ENCODE results near the gene SLC10A6.

Gene SLC10A6, protein sequence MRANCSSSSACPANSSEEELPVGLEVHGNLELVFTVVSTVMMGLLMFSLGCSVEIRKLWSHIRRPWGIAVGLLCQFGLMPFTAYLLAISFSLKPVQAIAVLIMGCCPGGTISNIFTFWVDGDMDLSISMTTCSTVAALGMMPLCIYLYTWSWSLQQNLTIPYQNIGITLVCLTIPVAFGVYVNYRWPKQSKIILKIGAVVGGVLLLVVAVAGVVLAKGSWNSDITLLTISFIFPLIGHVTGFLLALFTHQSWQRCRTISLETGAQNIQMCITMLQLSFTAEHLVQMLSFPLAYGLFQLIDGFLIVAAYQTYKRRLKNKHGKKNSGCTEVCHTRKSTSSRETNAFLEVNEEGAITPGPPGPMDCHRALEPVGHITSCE

DNA sequence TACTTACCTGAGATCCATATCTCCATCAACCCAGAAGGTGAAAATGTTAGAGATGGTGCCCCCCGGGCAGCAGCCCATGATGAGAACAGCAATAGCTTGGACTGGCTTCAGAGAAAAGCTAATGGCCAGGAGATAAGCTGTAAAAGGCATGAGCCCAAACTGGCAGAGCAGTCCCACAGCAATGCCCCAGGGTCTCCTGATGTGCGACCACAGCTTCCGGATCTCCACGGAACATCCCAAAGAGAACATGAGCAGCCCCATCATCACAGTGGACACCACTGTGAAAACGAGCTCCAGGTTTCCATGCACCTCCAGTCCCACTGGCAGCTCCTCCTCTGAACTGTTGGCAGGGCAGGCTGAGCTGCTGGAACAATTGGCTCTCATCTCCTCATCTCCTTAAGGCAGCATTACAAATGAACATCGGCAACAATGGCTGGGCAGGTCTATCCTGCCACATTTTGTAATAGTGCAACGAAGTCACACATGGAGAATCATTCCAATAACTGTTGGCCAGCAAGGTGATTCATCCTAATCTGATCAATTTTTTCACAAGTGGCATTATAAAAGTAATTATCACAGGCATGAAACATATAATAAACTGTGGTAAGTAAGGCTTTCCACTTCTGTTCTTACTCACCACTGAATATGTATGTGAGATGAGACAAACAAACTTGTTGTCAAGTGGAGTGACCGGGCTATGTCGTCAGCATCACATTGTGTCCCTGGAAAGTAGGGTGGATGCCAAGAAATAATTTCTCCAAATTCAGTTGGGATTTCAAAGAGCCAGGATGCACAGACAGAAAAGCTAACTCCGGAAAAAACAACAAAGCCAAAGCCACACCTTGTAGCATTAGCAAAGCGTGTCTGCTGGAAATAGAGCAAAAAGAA is at the start of gene SLC10A6:
SLC10A6 (minus strand) TSS at position 653 of the 888 bp plus-strand sequence; CDS start at position 384, 269 bp downstream.
- DNase-seq: no peak
- Histone ChIP-seq H3K27me3 (ENCODE audit: insufficient read depth, low read depth, severe bottlenecking) (no peaks in the 10 kb centered on the region), H3K4me3 (ENCODE audit: low read depth, low read length) (no peak within 1 kb of the TSS), H3K9me3 (ENCODE audit: severe bottlenecking) (no peaks in the 10 kb centered on the region), H3K36me3 (no peaks in the 10 kb centered on the region), H3K27ac (no peak within 1 kb of the TSS)
- TF ChIP-seq, protein P1, sequence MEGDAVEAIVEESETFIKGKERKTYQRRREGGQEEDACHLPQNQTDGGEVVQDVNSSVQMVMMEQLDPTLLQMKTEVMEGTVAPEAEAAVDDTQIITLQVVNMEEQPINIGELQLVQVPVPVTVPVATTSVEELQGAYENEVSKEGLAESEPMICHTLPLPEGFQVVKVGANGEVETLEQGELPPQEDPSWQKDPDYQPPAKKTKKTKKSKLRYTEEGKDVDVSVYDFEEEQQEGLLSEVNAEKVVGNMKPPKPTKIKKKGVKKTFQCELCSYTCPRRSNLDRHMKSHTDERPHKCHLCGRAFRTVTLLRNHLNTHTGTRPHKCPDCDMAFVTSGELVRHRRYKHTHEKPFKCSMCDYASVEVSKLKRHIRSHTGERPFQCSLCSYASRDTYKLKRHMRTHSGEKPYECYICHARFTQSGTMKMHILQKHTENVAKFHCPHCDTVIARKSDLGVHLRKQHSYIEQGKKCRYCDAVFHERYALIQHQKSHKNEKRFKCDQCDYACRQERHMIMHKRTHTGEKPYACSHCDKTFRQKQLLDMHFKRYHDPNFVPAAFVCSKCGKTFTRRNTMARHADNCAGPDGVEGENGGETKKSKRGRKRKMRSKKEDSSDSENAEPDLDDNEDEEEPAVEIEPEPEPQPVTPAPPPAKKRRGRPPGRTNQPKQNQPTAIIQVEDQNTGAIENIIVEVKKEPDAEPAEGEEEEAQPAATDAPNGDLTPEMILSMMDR (IDR thresholded peaks at IDR 0.05; ENCODE audit: low read depth, low read length): no peak

DNA sequence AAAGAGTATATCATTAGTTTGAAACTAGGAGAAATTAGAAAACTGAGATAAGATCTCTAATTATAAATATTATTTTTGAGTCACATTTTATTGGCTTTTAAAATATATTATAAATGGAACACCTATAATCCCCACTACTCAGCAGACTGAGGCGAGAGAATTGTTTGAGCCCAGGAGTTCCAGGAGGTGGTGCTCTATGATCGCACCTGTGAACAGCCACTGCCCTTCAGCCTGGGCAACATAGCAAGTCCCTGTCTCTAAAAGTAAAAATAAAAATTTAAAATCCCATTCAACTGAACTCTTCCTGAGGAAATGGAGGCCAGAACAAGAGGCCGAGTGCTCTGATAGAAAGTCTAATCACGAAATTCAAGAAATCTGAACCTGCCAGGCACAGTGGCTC is 49.4 kb upstream of the SLC10A6 start:
- H3K36me3 ChIP-seq: no peaks in the 10 kb centered on the region
- no peak overlapping the region for H3K4me3 ChIP-seq (ENCODE audit: low read depth, low read length)
- peak; percentile 29 for DNase-seq
- TF ChIP-seq, protein P1 (IDR thresholded peaks at IDR 0.05; ENCODE audit: low read depth, low read length): 0 out of 2 replicates have a peak, but pooled peaks have one; percentile 34
- H3K9me3 ChIP-seq (ENCODE audit: severe bottlenecking): peaks cover 5% of the 10 kb centered on the region
- no peak overlapping the region for H3K27ac ChIP-seq
- no peaks in the 10 kb centered on the region for H3K27me3 ChIP-seq (ENCODE audit: insufficient read depth, low read depth, severe bottlenecking)

DNA sequence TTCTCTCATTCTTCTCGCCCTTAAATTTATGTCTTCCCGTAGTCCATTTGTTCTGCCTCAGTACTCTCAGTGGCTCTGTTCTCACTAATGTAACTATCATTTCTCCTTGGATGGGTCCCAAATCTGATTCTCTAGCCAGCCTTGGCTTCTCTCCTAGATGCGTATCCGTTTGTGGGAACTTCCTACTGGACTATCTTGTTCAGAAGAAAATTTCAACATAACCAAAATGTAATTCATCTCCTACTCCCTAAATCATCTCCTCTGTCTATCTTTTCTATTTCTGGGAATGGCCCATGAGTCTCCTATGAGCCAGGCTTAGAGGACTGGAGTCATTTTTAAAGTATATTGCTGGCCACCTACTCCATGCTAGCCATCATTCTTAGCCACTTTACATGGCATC is 47.4 kb upstream of the SLC10A6 start:
- no peak for DNase-seq
- Histone ChIP-seq H3K4me3 (ENCODE audit: low read depth, low read length) (no peak overlapping the region), H3K27ac (no peak overlapping the region), H3K9me3 (ENCODE audit: severe bottlenecking) (peaks cover under 1% of the 10 kb centered on the region), H3K36me3 (no peaks in the 10 kb centered on the region), H3K27me3 (ENCODE audit: insufficient read depth, low read depth, severe bottlenecking) (no peaks in the 10 kb centered on the region)
- TF ChIP-seq, protein P1 (IDR thresholded peaks at IDR 0.05; ENCODE audit: low read depth, low read length): no peak

DNA sequence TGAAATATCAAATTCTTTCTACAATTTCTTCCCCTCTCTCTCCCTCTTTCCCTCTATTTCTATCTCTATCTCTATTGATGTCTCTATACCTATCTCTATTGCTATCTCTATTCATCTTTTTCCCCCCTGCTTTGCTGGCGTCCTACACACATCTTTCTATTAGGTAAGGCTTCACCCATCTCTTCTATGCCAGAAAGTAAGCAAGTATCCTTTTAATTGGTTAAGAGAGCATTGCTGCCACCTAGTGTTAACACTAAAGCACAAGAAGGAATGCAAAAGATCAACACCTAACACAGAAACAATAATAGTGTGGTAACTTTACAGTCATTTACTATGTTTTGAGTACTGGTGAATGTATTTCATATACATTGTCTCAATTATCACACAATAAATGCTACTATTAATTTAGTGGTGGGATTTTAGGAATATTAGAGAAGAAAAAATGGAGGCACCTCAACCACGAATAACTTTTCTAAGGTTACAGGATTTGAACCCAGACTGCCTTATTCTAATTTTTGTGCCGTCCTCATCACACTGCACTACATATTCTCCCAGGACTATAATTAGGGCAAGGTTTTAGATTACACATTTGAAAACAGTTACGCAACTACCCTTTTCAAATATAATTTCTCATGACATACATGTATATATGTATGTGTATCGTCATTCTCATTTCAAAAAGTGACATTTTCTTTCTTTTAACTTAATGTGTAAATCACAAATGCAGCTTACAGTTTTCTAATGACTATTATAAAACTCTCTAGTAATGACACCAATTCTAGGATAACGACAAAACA is 46.7 kb upstream of the SLC10A6 start:
- TF ChIP-seq, protein P1 (IDR thresholded peaks at IDR 0.05; ENCODE audit: low read depth, low read length): peak; percentile 56
- H3K36me3 ChIP-seq: no peaks in the 10 kb centered on the region
- no peaks in the 10 kb centered on the region for H3K9me3 ChIP-seq (ENCODE audit: severe bottlenecking)
- H3K27ac ChIP-seq: no peak overlapping the region
- no peak overlapping the region for H3K4me3 ChIP-seq (ENCODE audit: low read depth, low read length)
- peak; percentile 24 for DNase-seq
- H3K27me3 ChIP-seq (ENCODE audit: insufficient read depth, low read depth, severe bottlenecking): no peaks in the 10 kb centered on the region

DNA sequence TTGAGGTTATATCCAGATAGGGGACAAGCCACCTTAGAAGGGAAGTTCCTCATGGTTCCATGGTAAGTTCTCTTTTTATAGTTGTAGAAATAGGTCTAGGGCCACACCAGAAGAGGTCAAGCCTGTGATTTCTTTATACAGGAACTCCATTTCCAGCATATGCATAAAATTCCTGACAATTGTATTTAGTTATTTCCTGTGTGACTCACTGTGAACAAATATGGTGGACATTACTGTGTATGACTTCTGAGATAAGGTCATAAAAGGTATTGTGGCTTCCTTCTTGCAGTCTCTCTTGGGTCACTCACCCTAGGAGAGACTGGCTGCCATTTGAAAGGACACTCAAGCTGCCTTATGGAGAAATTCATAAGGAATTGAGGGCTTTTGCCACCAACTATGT is 45.3 kb upstream of the SLC10A6 start:
- H3K9me3 ChIP-seq (ENCODE audit: severe bottlenecking): no peaks in the 10 kb centered on the region
- TF ChIP-seq, protein P1 (IDR thresholded peaks at IDR 0.05; ENCODE audit: low read depth, low read length): no peak
- no peak overlapping the region for H3K4me3 ChIP-seq (ENCODE audit: low read depth, low read length)
- H3K27ac ChIP-seq: no peak overlapping the region
- no peaks in the 10 kb centered on the region for H3K27me3 ChIP-seq (ENCODE audit: insufficient read depth, low read depth, severe bottlenecking)
- H3K36me3 ChIP-seq: no peaks in the 10 kb centered on the region
- DNase-seq: no peak

Measured in WERI-Rb-1 (cell line).